AG10803 (cell line): Measurements from ENCODE around the gene SUSD3.

Experiments used
- DNase-seq: peaks from one replicate; pipeline ENCODE4 v3.0.0; 2010; ENCODE audit warnings: low read depth
- H3K4me3 ChIP-seq: 2 replicates; pipeline ENCODE4 v1.5.1; 2011; ENCODE audit warnings: mild to moderate bottlenecking, low read length, control low read depth
- TF ChIP-seq, protein P1 (sequence below): conservative IDR thresholded peaks from 2 replicates; pipeline ENCODE4 v1.5.1; 2011; ENCODE audit warnings: mild to moderate bottlenecking, low read length, control low read depth, inconsistent platforms

Gene SUSD3

DNA sequence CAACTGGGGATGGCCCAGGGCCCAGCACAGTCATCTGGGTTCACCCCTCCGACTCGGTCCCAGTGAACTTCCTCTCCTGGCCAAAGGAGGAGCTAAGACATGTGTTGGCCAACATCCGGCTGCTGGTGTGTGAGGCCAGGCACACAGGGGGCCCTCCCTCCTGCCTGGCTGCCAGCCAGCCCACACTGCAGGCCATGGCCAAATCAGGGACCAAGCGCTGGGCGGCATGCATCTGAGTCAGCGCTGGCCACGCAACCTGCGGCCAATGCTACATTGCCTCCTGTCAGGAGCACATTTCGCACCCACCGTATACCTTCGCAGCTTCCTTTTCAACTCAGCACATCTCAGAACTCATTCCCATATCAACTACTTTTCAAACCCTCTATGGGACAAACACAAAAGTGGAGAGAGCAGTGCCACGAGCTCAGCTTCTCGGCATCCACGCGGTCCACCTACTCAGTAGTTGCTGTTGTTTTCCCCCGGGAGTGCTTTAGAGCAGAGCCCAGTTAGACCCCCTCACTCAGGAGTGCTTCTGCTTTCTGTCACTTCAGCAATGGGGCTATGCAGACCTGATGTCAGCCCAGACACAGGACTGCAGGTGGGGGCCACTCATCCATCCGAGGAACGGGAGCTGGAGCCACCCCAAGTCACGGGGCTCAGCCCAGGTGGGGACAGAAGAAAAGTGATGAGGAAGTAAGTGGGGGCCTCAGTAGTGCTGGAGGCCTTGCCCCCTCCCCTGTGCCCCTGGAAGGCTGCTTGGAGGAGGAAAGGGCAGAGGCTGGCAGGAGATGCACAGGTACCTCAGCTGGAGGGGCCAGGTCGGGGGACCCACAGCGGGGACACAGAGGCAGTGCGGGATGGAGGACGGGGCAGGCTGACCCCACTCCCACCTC lies 61.7 kb downstream of the SUSD3 start:
- H3K4me3 ChIP-seq = no peak overlapping the region
- TF ChIP-seq, protein P1, sequence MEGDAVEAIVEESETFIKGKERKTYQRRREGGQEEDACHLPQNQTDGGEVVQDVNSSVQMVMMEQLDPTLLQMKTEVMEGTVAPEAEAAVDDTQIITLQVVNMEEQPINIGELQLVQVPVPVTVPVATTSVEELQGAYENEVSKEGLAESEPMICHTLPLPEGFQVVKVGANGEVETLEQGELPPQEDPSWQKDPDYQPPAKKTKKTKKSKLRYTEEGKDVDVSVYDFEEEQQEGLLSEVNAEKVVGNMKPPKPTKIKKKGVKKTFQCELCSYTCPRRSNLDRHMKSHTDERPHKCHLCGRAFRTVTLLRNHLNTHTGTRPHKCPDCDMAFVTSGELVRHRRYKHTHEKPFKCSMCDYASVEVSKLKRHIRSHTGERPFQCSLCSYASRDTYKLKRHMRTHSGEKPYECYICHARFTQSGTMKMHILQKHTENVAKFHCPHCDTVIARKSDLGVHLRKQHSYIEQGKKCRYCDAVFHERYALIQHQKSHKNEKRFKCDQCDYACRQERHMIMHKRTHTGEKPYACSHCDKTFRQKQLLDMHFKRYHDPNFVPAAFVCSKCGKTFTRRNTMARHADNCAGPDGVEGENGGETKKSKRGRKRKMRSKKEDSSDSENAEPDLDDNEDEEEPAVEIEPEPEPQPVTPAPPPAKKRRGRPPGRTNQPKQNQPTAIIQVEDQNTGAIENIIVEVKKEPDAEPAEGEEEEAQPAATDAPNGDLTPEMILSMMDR = peak; percentile 52
- DNase-seq = peak; percentile 93

DNA sequence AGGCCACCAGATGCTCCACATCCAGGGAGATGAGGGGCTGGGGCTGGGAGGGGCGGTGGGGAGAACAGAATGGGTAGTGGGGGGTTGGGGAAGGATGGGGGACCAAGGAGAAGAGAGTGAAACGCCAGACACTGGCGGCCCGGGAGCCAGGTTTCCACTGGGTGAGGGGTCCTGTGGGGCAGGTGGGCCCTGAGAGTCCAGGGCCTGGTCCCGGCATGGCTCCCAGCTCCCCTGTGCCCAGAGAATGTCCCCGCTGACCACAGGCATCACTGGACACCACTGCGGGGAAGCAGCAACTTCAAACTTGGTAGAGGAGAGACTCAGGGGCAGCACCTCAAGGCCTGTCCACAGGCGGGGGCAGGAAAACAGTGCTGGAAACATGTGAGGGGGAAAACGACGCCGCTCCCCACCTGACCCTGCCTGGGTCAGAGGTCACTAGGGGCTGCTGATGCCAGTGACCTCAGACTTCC lies 62.4 kb downstream of the SUSD3 start:
- TF ChIP-seq, protein P1 = no peak
- no peak overlapping the region for H3K4me3 ChIP-seq
- DNase-seq = no peak

DNA sequence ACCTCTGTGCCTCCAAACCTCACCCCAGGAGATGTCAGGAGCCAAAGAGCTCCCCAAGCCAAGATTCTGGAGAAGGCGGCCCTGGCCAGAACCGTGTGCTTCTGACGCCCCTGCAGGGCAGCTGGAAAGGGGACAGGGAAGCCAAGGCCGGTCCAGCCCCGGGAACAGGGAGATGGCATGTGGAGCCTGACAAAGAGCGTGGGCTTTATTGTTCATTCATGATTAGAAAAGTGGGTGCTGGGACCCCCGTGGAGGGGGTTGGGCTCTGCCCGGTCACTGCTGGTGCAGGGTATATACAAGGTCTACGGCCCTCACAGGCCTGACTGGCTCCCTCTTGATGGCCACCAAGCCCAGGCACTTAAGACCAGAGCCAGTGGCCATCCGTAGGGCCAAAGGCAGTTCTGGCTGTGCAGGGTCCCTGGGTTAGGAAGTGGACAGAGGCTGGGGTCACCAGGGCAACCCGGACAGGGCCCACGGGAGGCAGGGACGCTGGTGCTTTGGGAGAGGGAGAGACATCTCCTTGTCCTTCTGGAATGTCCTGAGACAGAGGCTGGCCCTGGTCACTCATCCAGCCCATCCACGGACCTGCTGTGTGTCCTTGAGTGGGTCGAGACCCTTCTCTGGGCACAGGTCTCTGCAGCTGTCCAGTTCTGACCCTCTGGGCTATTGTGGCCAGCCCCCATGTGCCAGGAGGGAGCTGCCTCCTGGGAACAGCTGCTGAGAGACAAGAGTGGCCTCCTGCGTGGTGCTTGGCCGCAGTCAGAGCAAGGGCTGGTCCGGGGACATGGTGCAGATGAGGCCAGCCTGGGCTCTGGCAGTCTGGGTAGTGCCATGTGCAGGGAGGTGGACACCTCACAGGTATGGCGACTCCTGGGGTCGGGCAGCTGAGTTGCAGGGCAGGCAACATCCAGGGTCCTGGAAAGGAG lies 63.1 kb downstream of the SUSD3 start:
- TF ChIP-seq, protein P1 = no peak
- H3K4me3 ChIP-seq = no peak overlapping the region
- no peak for DNase-seq

DNA sequence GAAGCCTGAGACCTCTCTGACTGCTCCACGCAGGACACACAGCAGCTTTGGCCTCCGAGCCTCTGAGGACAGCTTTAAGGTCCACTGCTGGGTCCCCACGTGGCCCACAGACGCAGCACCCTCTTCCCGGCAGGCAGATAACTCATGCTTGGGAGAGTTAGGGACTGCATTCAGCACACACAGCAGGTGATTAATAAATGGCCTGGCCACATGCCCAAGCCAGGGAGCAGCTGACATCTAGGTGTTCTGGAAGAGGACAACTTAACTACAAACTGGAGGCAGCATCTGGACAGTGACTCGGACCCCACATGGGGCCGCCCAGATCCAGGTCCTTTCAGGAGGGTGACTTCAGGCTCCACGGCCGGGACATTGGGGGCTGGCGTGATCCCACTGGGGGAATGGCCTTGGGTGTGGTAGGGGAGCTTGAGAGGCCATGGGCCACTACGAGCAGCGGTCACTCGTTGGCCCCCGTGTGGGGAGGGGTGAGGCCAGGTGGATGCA lies 64.3 kb downstream of the SUSD3 start:
- TF ChIP-seq, protein P1 = no peak
- no peak overlapping the region for H3K4me3 ChIP-seq
- DNase-seq = no peak

DNA sequence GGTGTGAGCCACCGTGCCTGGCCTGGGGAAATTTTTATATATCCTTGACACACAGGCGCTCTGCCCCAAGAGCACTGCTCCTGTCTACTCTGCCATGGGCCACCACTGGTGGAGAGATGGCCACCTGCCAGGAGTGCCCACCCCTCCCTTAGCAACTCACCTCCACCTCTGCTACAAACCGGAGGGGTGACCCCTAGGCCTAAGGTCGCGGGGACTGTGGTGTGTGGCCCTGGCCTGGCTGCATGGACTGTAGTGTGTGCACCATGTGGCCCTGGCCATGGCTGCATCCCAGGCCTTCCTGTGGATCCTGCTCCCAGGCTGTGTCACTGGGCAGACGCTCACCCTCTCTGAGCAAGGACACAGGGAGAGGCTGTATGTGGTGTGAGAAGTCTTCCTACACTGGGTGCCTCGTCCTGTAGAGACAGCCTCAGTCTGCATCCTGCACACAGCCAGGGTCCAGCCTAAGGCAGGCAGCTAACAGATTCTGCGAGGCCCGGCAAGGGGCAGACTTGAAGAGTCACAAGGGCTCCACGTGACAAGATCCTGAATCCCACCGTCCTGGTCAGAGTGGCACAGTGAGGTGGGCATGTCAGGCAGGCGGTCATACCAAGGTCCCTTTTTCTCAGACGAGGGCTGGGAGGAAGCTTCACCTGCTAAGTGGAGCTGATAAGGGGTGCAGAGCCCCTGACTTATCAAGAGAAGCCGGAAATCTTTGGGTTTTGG lies 65.2 kb downstream of the SUSD3 start:
- H3K4me3 ChIP-seq = no peak overlapping the region
- DNase-seq = no peak
- TF ChIP-seq, protein P1 = no peak

DNA sequence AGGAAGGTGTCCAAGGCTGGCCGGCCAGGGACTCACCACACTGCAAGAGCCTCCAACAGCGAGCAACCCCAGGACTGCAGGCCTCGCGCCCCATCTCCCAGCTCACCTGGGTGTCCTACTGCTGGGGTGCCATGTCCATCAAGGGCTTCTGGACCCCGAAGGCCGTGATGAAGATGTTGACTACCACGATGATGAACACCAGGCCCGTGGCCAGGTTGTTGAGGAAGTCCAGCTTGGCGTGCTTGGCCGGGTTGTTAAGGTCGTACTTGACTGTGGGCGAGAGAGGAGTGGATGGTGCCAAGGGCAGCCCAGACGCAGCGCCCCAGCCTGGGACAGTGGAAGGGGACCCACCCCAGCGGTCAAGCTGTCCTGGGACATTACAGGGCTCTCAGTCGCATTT lies 66.3 kb downstream of the SUSD3 start:
- TF ChIP-seq, protein P1 = no peak
- DNase-seq = no peak
- H3K4me3 ChIP-seq = no peak overlapping the region
